SK-N-SH (cell line): Measurements from ENCODE around the gene CENPF. TPM values are rescaled to one million over a fixed set of nuclear protein-coding genes. Genes with fewer than 3 reads are reported as not detected.
"Not testable (repeated sequence)": the region's sequence is repeated elsewhere in the genome, so short reads cannot be mapped to it uniquely, and the experiment has no call there.

Experiments used
- CTCF ChIA-PET: fragments of 300-600, 350-600 bp; formaldehyde crosslinking; extraction: SDS; loops from one replicate; lab custom pipeline; 2021; lab: Yijun Ruan, JAX
- POLR2A ChIA-PET: fragments of 350-600 bp; sonication (Branson Sonifier 250); formaldehyde crosslinking; extraction: SDS; loops from one replicate; lab custom pipeline; 2020; ENCODE audit warnings: antibody characterized with exemption, inconsistent platforms; lab: Yijun Ruan, JAX
- DNase-seq: peaks from one replicate; pipeline ENCODE4 v3.0.0; 2012
- H2AFZ ChIP-seq: fragments of 200-600 bp; sonication (generic); 2 replicates; pipeline ENCODE4 v1.8.1; 2016; ENCODE audit warnings: antibody characterized with exemption, mild to moderate bottlenecking, low read depth
- H3F3A ChIP-seq: fragments of 200-600 bp; sonication (generic); replicated peaks from 2 replicates; pipeline ENCODE3; 2016; ENCODE audit warnings: antibody characterized with exemption, mild to moderate bottlenecking; ENCODE audit not compliant: insufficient read depth
- H3K27ac ChIP-seq, 2 experiments: fragments of 200-500 bp in 1 of 2; fragments of 200-600 bp in 1 of 2; sonication (Bioruptor generic) in 1 of 2; sonication (generic), shearing (Covaris generic) in 1 of 2; 2 replicates each; pipeline versions ENCODE4 v1.5.1 to v1.6.1; 2014 to 2016; ENCODE audit warnings: low read depth in 2 of 2, inconsistent platforms in 1 of 2, low read length in 1 of 2, mild to moderate bottlenecking in 1 of 2, mixed read lengths in 1 of 2
- H3K27me3 ChIP-seq: fragments of 200-600 bp; sonication (generic), shearing (Covaris generic); 2 replicates; pipeline ENCODE4 v1.6.1; 2016; ENCODE audit warnings: mixed run types; ENCODE audit not compliant: insufficient read depth
- H3K36me3 ChIP-seq, 2 experiments: fragments of 200-500 bp in 1 of 2; fragments of 200-600 bp in 1 of 2; sonication (Bioruptor generic) in 1 of 2; sonication (generic) in 1 of 2; replicated peaks in 1 of 2; 2 replicates each; pipeline versions ENCODE3 to v1.5.1; 2014 to 2016; ENCODE audit warnings: low read length in 1 of 2, mild to moderate bottlenecking in 1 of 2; ENCODE audit not compliant: insufficient read depth in 2 of 2, control insufficient read depth in 1 of 2
- H3K4me1 ChIP-seq, 2 experiments: fragments of 200-500 bp in 1 of 2; fragments of 200-600 bp in 1 of 2; sonication (Bioruptor generic) in 1 of 2; sonication (generic), shearing (Covaris generic) in 1 of 2; 2 replicates each; pipeline versions ENCODE4 v1.5.1 to v1.6.1; 2014 to 2016; ENCODE audit warnings: low read depth in 1 of 2, low read length in 1 of 2, mixed run types in 1 of 2; ENCODE audit not compliant: insufficient read depth in 2 of 2, control insufficient read depth in 1 of 2
- H3K4me2 ChIP-seq: fragments of 200-600 bp; sonication (generic), shearing (Covaris generic); 2 replicates; pipeline ENCODE4 v1.6.1; 2017; ENCODE audit warnings: mixed run types
- H3K4me3 ChIP-seq, 2 experiments: fragments of 200-500 bp in 1 of 2; fragments of 200-600 bp in 1 of 2; sonication (Bioruptor generic) in 1 of 2; sonication (generic), shearing (Covaris generic) in 1 of 2; 2 replicates each; pipeline versions ENCODE4 v1.5.1 to v1.8.1; 2014 to 2016; ENCODE audit warnings: low read depth in 2 of 2, inconsistent platforms in 1 of 2, low read length in 1 of 2, mild to moderate bottlenecking in 1 of 2, mixed read lengths in 1 of 2, moderate library complexity in 1 of 2
- H3K79me2 ChIP-seq: fragments of 200-600 bp; sonication (generic); 2 replicates; pipeline ENCODE4 v1.8.1; 2017; ENCODE audit warnings: mild to moderate bottlenecking; ENCODE audit not compliant: insufficient read depth
- H3K9ac ChIP-seq: fragments of 200-600 bp; sonication (generic); 2 replicates; pipeline ENCODE4 v1.6.1; 2017; ENCODE audit warnings: mixed run types
- H3K9me2 ChIP-seq: fragments of 200-600 bp; sonication (generic); 2 replicates; pipeline ENCODE4 v1.6.1; 2017; ENCODE audit warnings: mixed run types
- H3K9me3 ChIP-seq: fragments of 200-600 bp; sonication (generic); 2 replicates; pipeline ENCODE4 v1.6.1; 2017; ENCODE audit warnings: mixed run types, mild to moderate bottlenecking, moderate library complexity
- H4K20me1 ChIP-seq: fragments of 200-600 bp; sonication (generic); 2 replicates; pipeline ENCODE4 v1.6.1; 2017; ENCODE audit warnings: mild to moderate bottlenecking, mixed run types; ENCODE audit not compliant: insufficient read depth
- EP300 ChIP-seq, 2 experiments: IDR thresholded peaks; 2 replicates each; pipeline versions ENCODE4 v1.4.0 to v1.6.1; 2012; ENCODE audit warnings: borderline replicate concordance in 1 of 2, low read depth in 1 of 2, low read length in 1 of 2
- EZH2phosphoT487 ChIP-seq: fragments of 200-600 bp; sonication (generic); IDR thresholded peaks from 2 replicates; pipeline ENCODE4 v1.6.1; 2017; ENCODE audit warnings: low read depth, mixed run types, mild to moderate bottlenecking, antibody characterized with exemption, moderate library complexity, borderline replicate concordance
- MAX ChIP-seq: IDR thresholded peaks from 2 replicates; pipeline ENCODE4 v1.4.0; 2012; ENCODE audit warnings: low read depth
- MXI1 ChIP-seq: IDR thresholded peaks from 2 replicates; pipeline ENCODE4 v1.6.1; 2012; ENCODE audit warnings: mild to moderate bottlenecking, low read depth, low read length, improper control_type of control experiment
- SIN3A ChIP-seq: IDR thresholded peaks from 2 replicates; pipeline ENCODE4 v1.6.1; 2012; ENCODE audit warnings: low read depth, mild to moderate bottlenecking, low read length, moderate library complexity, borderline replicate concordance
- TEAD4 ChIP-seq: IDR thresholded peaks from 2 replicates; pipeline ENCODE4 v1.4.0; 2012; ENCODE audit warnings: mild to moderate bottlenecking, borderline replicate concordance; ENCODE audit not compliant: insufficient read depth
- USF1 ChIP-seq: IDR thresholded peaks from 2 replicates; pipeline ENCODE4 v1.4.0; 2012; ENCODE audit warnings: low read depth, borderline replicate concordance
- USF2 ChIP-seq: fragments of 150-350 bp; IDR thresholded peaks from 2 replicates; pipeline ENCODE4 v1.6.1; 2017; ENCODE audit warnings: antibody characterized with exemption, low read length, low read depth, borderline replicate concordance
- WGBS: methylation state at CpG from one replicate; pipeline ENCODE4 v1.1.6; 2017; ENCODE audit warnings: low lambda C conversion rate; 5-methylcytosine and 5-hydroxymethylcytosine counted together
- polyA plus RNA-seq, 3 experiments: library from polyadenylated mRNA; depleted of rRNA; stranded (reverse); fragments of >200 nt; gene quantifications; 2 replicates each; pipeline ENCODE4 v1.2.3, GENCODE V29; 2012

The CENPF gene
- polyA plus RNA-seq, 1 of the 3 experiments (the other 2 are of a cell fraction): 14.5 TPM

- no peaks in the 10 kb centered on the region for H3K36me3 ChIP-seq
- no peaks in the 10 kb centered on the region for H3K9me2 ChIP-seq
- DNase-seq: peak; percentile 60
- H3K9me3 ChIP-seq: no peaks in the 10 kb centered on the region
- no peaks in the 10 kb centered on the region for H4K20me1 ChIP-seq
- H3K27me3 ChIP-seq: no peaks in the 10 kb centered on the region
- peak overlapping the region; percentile 92 for H3K9ac ChIP-seq
- H3K79me2 ChIP-seq: peaks cover 58% of the 10 kb centered on the region
- peak overlapping the region; percentile 87 to 92 for H3K4me3 ChIP-seq
- CTCF ChIA-PET: interaction anchor here (2.5 kb wide), 1 partner anchor 271 kb away, joined by 10 read pairs; no protein-coding TSS in a partner anchor
- 5% methylated on average over 10 of the region's 11 CpGs for WGBS
- TF ChIP-seq TEAD4 (no peak), USF2 (no peak), MXI1 (0 out of 2 replicates have a peak, but pooled peaks have one; percentile 46), SIN3A (0 out of 2 replicates have a peak, but pooled peaks have one; percentile 47), EP300 (IDR thresholded peaks at IDR 0.05; ENCODE audit: borderline replicate concordance in 1 of 2, low read depth in 1 of 2, low read length in 1 of 2) (no peak), EZH2phosphoT487 (no peak)
- peak overlapping the region; percentile 90 for H3K4me2 ChIP-seq
- POLR2A ChIA-PET: no interaction called here
- H3F3A ChIP-seq: no peaks in the 10 kb centered on the region
- peak overlapping the region; percentile 58 to 67; a peak in 3 of 4 replicates for H3K27ac ChIP-seq
- peak overlapping the region; percentile 77 for H2AFZ ChIP-seq
- peaks cover 0 to 16% of the 10 kb centered on the region in 2 experiments; a peak in 3 of 4 replicates for H3K4me1 ChIP-seq
These were observed 841 bp downstream of the CENPF start for GRCh38 chr1:214603819-214604252.

GRCh38 chr1:214604523-214604922, 1.5 kb downstream of the CENPF start:
- peak overlapping the region; percentile 77 for H2AFZ ChIP-seq
- H3K27ac ChIP-seq: peak overlapping the region; percentile 36 to 58
- POLR2A ChIA-PET: no interaction called here
- H3K4me3 ChIP-seq: peak overlapping the region; percentile 87 to 92
- peak; percentile 29 for DNase-seq
- H3F3A ChIP-seq: peaks cover 5% of the 10 kb centered on the region
- H3K4me2 ChIP-seq: peak overlapping the region; percentile 90
- no peaks in the 10 kb centered on the region for H4K20me1 ChIP-seq
- no peak for TF ChIP-seq SIN3A
- TF ChIP-seq MXI1: no peak
- no peak for TF ChIP-seq USF1
- no peak for TF ChIP-seq MAX
- H3K27me3 ChIP-seq: no peaks in the 10 kb centered on the region
- CTCF ChIA-PET: interaction anchor here (0.9 to 1.0 kb wide), 2 partner anchors 212 to 272 kb away, joined by 3 read pairs; no protein-coding TSS in a partner anchor
- H3K9ac ChIP-seq: peak overlapping the region; percentile 92; the same call in 1 of the 2 replicates
- H3K9me2 ChIP-seq: no peaks in the 10 kb centered on the region
- H3K79me2 ChIP-seq: peaks cover 64% of the 10 kb centered on the region
- H3K36me3 ChIP-seq: peaks cover 2 to 6% of the 10 kb centered on the region in 2 experiments
- peaks cover 0 to 16% of the 10 kb centered on the region in 2 experiments; a peak in 3 of 4 replicates for H3K4me1 ChIP-seq
- H3K9me3 ChIP-seq: no peaks in the 10 kb centered on the region

- POLR2A ChIA-PET: not testable (repeated sequence)
These were observed 2.5 kb downstream of the CENPF start for GRCh38 chr1:214605484-214605883.

GRCh38 chr1:214605933-214606925, 3.2 kb downstream of the CENPF start:
- DNase-seq, H3K27me3 ChIP-seq, H3K9me2 ChIP-seq, H3K4me3 ChIP-seq, H3K27ac ChIP-seq, H3K9me3 ChIP-seq, H3F3A ChIP-seq, H3K9ac ChIP-seq, H2AFZ ChIP-seq, H4K20me1 ChIP-seq, POLR2A ChIA-PET, H3K4me2 ChIP-seq: not testable (repeated sequence)
- CTCF ChIA-PET: interaction anchor here (0.9 kb wide), 1 partner anchor 21 kb away, joined by 3 read pairs; no protein-coding TSS in a partner anchor
- Histone ChIP-seq H3K79me2 (peaks cover 81% of the 10 kb centered on the region), H3K36me3 (peaks cover 2 to 19% of the 10 kb centered on the region in 2 experiments), H3K4me1 (peaks cover 0 to 16% of the 10 kb centered on the region in 2 experiments; a peak in 3 of 4 replicates)
- 94% methylated on average over 24 of the region's 63 CpGs for WGBS

More at GRCh38 chr1:214605484-214605883, 2.5 kb downstream of the CENPF start:
- H3K4me3 ChIP-seq, H3K27me3 ChIP-seq, H4K20me1 ChIP-seq, H3K4me2 ChIP-seq, H3K9me2 ChIP-seq, H2AFZ ChIP-seq, DNase-seq, H3K9me3 ChIP-seq, H3K9ac ChIP-seq, H3F3A ChIP-seq: not testable (repeated sequence)
- 96% methylated on average over 27 of the region's 32 CpGs for WGBS
- CTCF ChIA-PET: interaction anchor here (0.9 kb wide), 2 partner anchors 22 to 213 kb away, joined by 3 read pairs; no protein-coding TSS in a partner anchor
- Histone ChIP-seq H3K27ac (peak overlapping the region in 1 of 2 experiments; percentile 58; a peak in 1 of 4 replicates), H3K36me3 (peaks cover 2 to 12% of the 10 kb centered on the region in 2 experiments), H3K79me2 (peaks cover 74% of the 10 kb centered on the region), H3K4me1 (peaks cover 0 to 16% of the 10 kb centered on the region in 2 experiments; a peak in 3 of 4 replicates)
